ENCODE results near the gene TLR4.

The TLR4 gene

DNA sequence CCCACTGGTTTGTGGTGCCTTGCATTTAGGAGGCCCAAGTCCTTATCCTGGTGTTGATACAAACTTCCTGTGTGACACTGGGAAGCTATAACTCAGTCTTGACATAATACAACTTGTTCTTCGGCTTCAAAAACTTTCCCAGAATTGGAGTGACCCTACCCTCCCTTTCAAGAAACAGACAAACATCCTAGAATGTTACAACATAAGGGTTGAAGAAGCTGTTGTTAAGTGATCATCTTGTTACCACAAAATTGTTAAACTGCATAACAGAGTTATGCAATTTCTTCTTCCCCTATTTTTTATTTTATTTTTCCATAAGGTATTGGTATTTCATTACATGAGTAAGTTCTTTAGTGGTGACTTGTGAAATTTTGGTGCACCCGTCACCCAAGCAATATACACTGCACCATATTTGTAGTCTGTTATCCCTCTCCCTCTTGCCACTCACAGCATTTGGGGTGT, 21.3 kb downstream of the TLR4 start:
- Histone ChIP-seq H3K4me3 (replicated peaks; ENCODE audit: low read depth, low read length) (no peak overlapping the region), H3K36me3 (ENCODE audit: control insufficient read depth, insufficient read depth, low read length) (no peaks in the 10 kb centered on the region), H3K27me3 (replicated peaks; ENCODE audit: control insufficient read depth, insufficient read depth, low read length) (0 out of 2 replicates have a peak, but pooled peaks cover 1% of the 10 kb centered on the region)
- DNase-seq (ENCODE audit: extremely low read depth, insufficient read length), result no peak
- TF ChIP-seq, protein P1, sequence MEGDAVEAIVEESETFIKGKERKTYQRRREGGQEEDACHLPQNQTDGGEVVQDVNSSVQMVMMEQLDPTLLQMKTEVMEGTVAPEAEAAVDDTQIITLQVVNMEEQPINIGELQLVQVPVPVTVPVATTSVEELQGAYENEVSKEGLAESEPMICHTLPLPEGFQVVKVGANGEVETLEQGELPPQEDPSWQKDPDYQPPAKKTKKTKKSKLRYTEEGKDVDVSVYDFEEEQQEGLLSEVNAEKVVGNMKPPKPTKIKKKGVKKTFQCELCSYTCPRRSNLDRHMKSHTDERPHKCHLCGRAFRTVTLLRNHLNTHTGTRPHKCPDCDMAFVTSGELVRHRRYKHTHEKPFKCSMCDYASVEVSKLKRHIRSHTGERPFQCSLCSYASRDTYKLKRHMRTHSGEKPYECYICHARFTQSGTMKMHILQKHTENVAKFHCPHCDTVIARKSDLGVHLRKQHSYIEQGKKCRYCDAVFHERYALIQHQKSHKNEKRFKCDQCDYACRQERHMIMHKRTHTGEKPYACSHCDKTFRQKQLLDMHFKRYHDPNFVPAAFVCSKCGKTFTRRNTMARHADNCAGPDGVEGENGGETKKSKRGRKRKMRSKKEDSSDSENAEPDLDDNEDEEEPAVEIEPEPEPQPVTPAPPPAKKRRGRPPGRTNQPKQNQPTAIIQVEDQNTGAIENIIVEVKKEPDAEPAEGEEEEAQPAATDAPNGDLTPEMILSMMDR (IDR thresholded peaks at IDR 0.05; ENCODE audit: insufficient read depth, low read length, poor library complexity, severe bottlenecking), result no peak

DNA sequence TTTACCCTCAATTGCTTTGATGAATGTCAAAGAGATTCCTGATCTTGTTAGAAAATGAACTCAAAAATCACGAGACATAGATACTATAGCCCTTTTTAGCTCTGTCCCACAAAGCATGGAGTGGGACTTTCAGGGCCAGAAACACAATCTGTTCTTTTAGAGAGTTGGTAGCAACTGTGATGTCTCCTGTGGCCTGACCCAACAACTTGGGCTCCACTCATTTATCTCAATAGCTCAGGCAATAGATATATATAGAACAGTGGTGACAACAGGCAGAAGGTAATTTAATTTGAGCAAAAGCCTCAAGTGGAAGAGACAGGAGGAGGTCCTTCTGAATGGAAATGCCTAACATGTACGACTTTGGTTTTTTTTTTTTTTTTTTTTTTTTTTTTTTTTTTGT, 25.2 kb downstream of the TLR4 start:
- Histone ChIP-seq H3K27me3 (replicated peaks; ENCODE audit: control insufficient read depth, insufficient read depth, low read length) (0 out of 2 replicates have a peak, but pooled peaks cover 1% of the 10 kb centered on the region), H3K4me3 (replicated peaks; ENCODE audit: low read depth, low read length) (no peak overlapping the region), H3K36me3 (ENCODE audit: control insufficient read depth, insufficient read depth, low read length) (no peaks in the 10 kb centered on the region)
- DNase-seq (ENCODE audit: extremely low read depth, insufficient read length), result no peak
- TF ChIP-seq, protein P1 (IDR thresholded peaks at IDR 0.05; ENCODE audit: insufficient read depth, low read length, poor library complexity, severe bottlenecking), result no peak

GRCh38 chr9:117732494-117732893, 28.3 kb downstream of the TLR4 start:
- H3K27me3 ChIP-seq (replicated peaks; ENCODE audit: control insufficient read depth, insufficient read depth, low read length), result no peaks in the 10 kb centered on the region
- no peaks in the 10 kb centered on the region for H3K36me3 ChIP-seq (ENCODE audit: control insufficient read depth, insufficient read depth, low read length)
- TF ChIP-seq, protein P1 (IDR thresholded peaks at IDR 0.05; ENCODE audit: insufficient read depth, low read length, poor library complexity, severe bottlenecking), result no peak
- no peak overlapping the region for H3K4me3 ChIP-seq (replicated peaks; ENCODE audit: low read depth, low read length)
- no peak for DNase-seq (ENCODE audit: extremely low read depth, insufficient read length)

DNA sequence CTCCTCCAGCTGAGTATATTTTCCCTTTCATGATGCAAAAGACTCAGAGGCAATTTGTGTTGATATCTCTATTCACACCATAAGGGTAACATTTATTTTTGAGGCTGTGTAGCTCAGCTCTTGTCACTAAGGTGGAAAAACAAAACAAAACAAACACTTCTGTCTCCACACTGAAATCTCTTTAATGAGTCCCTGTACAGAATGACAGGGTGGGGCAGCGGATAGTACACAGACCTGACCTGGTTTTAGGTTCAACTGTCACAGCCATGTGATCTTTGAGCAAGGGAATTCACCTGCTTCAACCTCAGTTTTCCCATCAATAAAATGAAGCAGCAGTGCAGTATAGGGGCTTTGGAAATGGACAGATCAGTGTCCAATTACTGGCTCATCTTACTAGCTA, 29.3 kb downstream of the TLR4 start:
- Histone ChIP-seq H3K27me3 (replicated peaks; ENCODE audit: control insufficient read depth, insufficient read depth, low read length) (no peaks in the 10 kb centered on the region), H3K4me3 (replicated peaks; ENCODE audit: low read depth, low read length) (no peak overlapping the region), H3K36me3 (ENCODE audit: control insufficient read depth, insufficient read depth, low read length) (no peaks in the 10 kb centered on the region)
- DNase-seq (ENCODE audit: extremely low read depth, insufficient read length), result no peak
- TF ChIP-seq, protein P1 (IDR thresholded peaks at IDR 0.05; ENCODE audit: insufficient read depth, low read length, poor library complexity, severe bottlenecking), result no peak

DNA sequence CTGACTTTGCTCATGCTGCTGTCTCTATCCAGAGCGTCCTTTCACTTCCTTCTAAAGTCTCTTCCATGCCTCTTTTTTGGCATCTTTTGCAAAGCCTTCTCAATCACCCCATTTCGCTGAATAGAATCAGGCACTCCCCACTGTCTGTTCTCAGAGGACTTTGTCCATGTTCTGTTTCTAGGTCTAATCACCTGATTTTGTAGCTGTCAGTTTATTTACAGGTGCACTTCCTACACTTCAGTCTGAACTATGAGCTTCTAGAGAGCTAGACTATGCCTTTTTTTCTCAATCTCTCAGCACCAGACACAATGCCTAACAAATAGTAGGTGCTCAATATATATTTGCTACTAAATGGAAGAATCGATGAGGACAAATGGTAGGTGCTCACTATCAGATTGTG, 29.9 kb downstream of the TLR4 start:
- DNase-seq (ENCODE audit: extremely low read depth, insufficient read length), result no peak
- TF ChIP-seq, protein P1 (IDR thresholded peaks at IDR 0.05; ENCODE audit: insufficient read depth, low read length, poor library complexity, severe bottlenecking), result no peak
- Histone ChIP-seq H3K4me3 (replicated peaks; ENCODE audit: low read depth, low read length) (no peak overlapping the region), H3K27me3 (replicated peaks; ENCODE audit: control insufficient read depth, insufficient read depth, low read length) (no peaks in the 10 kb centered on the region), H3K36me3 (ENCODE audit: control insufficient read depth, insufficient read depth, low read length) (no peaks in the 10 kb centered on the region)
